Measurements from ENCODE around the gene CYB561. TPM values are rescaled to one million over a fixed set of nuclear protein-coding genes. Genes with fewer than 3 reads are reported as not detected.

CYB561 gene
- total RNA-seq, 6 experiments from 2014 or later: 5.5 to 21.4 (median 15.9) TPM

DNA sequence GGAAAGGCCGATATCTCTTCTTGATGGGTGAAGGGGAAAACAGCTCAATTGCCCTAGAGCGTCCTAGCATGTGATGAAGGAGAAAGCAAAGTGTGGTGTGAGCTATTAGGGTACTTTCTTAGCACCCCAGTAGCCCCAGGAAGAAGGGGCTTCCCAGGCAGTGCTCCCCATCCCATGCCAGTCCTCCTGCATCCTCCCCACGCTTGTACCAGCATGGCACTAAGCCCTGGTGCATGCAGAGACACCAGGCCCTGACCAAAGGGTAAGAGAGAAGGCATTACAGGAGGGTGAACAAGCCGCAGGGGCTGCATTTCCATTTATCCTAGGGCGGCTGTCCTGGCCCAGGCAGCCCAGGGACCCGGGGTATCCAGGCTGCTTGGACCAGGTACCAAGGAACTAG is 3.1 kb downstream of the CYB561 start:
- no peaks in the 10 kb centered on the region for H3K9me3 Mint-ChIP-seq
- no peak for DNase-seq
- H3K4me3 Mint-ChIP-seq: no peak overlapping the region
- H3K27me3 Mint-ChIP-seq (ENCODE audit: insufficient read depth): peaks cover 7% of the 10 kb centered on the region
- peaks cover 17% of the 10 kb centered on the region for H3K4me1 Mint-ChIP-seq (ENCODE audit: low read depth)
- no peaks in the 10 kb centered on the region for H3K36me3 Mint-ChIP-seq (ENCODE audit: low read depth)
- no peak overlapping the region for H3K27ac Mint-ChIP-seq
- TF ChIP-seq, protein P1, sequence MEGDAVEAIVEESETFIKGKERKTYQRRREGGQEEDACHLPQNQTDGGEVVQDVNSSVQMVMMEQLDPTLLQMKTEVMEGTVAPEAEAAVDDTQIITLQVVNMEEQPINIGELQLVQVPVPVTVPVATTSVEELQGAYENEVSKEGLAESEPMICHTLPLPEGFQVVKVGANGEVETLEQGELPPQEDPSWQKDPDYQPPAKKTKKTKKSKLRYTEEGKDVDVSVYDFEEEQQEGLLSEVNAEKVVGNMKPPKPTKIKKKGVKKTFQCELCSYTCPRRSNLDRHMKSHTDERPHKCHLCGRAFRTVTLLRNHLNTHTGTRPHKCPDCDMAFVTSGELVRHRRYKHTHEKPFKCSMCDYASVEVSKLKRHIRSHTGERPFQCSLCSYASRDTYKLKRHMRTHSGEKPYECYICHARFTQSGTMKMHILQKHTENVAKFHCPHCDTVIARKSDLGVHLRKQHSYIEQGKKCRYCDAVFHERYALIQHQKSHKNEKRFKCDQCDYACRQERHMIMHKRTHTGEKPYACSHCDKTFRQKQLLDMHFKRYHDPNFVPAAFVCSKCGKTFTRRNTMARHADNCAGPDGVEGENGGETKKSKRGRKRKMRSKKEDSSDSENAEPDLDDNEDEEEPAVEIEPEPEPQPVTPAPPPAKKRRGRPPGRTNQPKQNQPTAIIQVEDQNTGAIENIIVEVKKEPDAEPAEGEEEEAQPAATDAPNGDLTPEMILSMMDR (IDR thresholded peaks at IDR 0.05): no peak

DNA sequence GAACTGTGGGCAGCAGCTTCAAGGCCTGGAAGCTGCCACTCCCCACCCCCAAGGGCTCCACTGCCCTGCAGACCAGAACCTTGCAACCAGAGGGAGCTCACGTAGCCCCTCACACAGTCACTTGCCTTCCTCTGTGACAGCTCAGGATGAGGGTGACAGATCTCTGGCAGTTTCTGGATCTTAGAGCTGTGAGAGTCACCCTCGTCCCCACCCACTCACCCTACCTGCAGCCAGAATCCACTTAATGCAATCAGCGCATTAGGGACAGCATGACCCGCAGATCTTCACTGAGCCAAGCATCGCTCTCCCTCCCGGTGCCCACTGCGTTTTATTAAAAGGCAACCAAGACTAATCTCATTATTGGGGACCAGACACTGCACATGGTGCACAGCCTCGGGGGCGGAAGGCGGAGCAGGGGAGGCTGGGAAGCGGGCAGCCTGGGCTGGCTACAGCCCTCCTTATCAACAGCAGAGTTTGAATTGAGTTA is 3.5 kb downstream of the CYB561 start:
- peaks cover 7% of the 10 kb centered on the region for H3K27me3 Mint-ChIP-seq (ENCODE audit: insufficient read depth)
- no peaks in the 10 kb centered on the region for H3K36me3 Mint-ChIP-seq (ENCODE audit: low read depth)
- H3K9me3 Mint-ChIP-seq: no peaks in the 10 kb centered on the region
- peaks cover 17% of the 10 kb centered on the region for H3K4me1 Mint-ChIP-seq (ENCODE audit: low read depth)
- no peak overlapping the region for H3K4me3 Mint-ChIP-seq
- DNase-seq: no peak
- H3K27ac Mint-ChIP-seq: no peak overlapping the region
- TF ChIP-seq, protein P1 (IDR thresholded peaks at IDR 0.05): no peak; the same call in 1 of the 2 replicates

DNA sequence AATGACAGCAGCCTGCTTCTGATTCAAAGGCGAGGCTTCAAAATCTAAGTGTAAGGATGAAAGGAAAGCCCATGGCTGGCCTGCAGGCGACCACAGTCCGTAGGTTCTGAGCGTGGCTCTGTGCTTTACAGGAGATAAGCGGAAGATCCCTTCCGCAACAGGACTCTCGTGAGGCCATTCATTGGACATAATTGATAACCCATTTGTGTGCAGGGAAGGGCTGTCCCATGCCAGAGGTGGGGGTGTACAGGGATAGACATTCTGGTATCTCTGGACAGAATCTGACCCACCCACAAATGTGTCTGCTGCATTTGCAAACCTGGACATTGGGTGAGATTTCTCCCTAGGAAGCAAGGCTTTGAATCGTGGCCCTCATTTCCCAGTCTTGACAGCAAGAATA is 4.0 kb downstream of the CYB561 start:
- H3K27me3 Mint-ChIP-seq (ENCODE audit: insufficient read depth): peaks cover 7% of the 10 kb centered on the region
- H3K4me1 Mint-ChIP-seq (ENCODE audit: low read depth): peaks cover 17% of the 10 kb centered on the region
- TF ChIP-seq, protein P1 (IDR thresholded peaks at IDR 0.05): no peak
- no peaks in the 10 kb centered on the region for H3K9me3 Mint-ChIP-seq
- no peak for DNase-seq
- H3K36me3 Mint-ChIP-seq (ENCODE audit: low read depth): no peaks in the 10 kb centered on the region
- H3K4me3 Mint-ChIP-seq: no peak overlapping the region
- no peak overlapping the region for H3K27ac Mint-ChIP-seq

DNA sequence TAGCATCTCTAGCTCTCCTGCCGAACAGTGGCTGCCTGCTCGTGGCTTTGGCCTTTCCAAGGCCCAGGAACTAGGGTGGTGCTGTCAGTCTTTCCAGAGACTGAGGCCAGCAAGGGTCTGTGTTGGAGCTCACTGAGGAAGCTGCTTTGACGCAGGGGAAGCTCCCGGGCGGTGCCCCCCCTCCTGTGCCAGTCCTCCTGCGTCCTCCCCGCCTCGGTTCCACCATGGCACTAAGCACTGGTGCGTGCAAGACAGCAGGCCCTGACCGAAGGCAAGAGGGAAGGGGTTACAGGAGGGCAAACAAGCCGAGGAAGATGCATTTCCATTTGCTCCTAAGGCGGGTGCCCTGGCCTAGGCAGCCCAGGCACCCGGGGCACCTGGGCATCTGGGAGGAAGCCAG is 4.5 kb downstream of the CYB561 start:
- no peak overlapping the region for H3K27ac Mint-ChIP-seq
- no peak overlapping the region for H3K4me3 Mint-ChIP-seq
- H3K36me3 Mint-ChIP-seq (ENCODE audit: low read depth): no peaks in the 10 kb centered on the region
- peaks cover 17% of the 10 kb centered on the region for H3K4me1 Mint-ChIP-seq (ENCODE audit: low read depth)
- no peaks in the 10 kb centered on the region for H3K9me3 Mint-ChIP-seq
- peaks cover 7% of the 10 kb centered on the region for H3K27me3 Mint-ChIP-seq (ENCODE audit: insufficient read depth)
- DNase-seq: no peak
- TF ChIP-seq, protein P1 (IDR thresholded peaks at IDR 0.05): no peak

DNA sequence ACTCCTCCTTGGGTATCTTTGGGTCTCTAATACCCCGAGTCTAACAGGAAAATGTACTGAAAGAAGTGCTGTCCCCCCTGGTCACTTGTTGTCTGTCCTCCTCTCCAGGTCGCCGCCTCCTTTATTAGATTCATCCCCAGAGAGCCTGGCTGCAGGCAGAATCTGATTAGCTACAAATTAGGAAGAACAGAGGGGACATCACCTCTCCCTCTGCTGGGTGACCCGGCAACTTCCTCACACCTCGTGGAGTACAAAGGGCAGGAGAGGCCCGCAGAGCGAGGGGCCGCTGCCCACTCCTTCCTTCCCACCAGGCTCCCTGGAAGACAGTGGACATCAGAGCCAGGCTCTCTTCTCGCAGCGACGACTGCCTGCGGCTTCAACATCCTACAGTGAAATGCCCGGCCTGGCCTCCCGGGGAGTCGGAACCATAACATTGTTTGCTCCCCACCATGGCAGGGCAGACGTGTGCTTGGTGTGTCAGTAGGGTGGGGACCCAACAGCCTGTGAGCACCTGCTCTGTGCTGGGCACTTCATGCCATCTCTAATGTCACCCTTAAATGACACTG is 5.3 kb downstream of the CYB561 start:
- peaks cover 17% of the 10 kb centered on the region for H3K4me1 Mint-ChIP-seq (ENCODE audit: low read depth)
- H3K27me3 Mint-ChIP-seq (ENCODE audit: insufficient read depth): peaks cover 7% of the 10 kb centered on the region
- TF ChIP-seq, protein P1 (IDR thresholded peaks at IDR 0.05): no peak
- H3K9me3 Mint-ChIP-seq: no peaks in the 10 kb centered on the region
- no peaks in the 10 kb centered on the region for H3K36me3 Mint-ChIP-seq (ENCODE audit: low read depth)
- H3K4me3 Mint-ChIP-seq: no peak overlapping the region; the same call in 1 of the 2 replicates
- no peak for DNase-seq
- no peak overlapping the region for H3K27ac Mint-ChIP-seq

Measured in HFFc6 (cell line).